H1 (cell line): ENCODE measurements around the gene MYOM3.

Experiments used
- EZH2 ChIP-seq: fragments of 200-600 bp; sonication (generic); IDR thresholded peaks from 2 replicates; pipeline ENCODE4 v1.7.1; 2012; ENCODE audit warnings: low read depth, mild to moderate bottlenecking, moderate library complexity, low read length, inconsistent platforms; ENCODE audit not compliant: severe bottlenecking
- GABPA ChIP-seq: IDR thresholded peaks from 2 replicates; pipeline ENCODE4 v1.6.1; 2011; ENCODE audit warnings: mild to moderate bottlenecking, low read length, moderate library complexity, borderline replicate concordance; ENCODE audit not compliant: insufficient read depth
- POLR2A ChIP-seq, 2 experiments: IDR thresholded peaks; 1 replicate in 1 of 2; 2 replicates in 1 of 2; pipeline ENCODE4 v1.6.1; 2011; ENCODE audit warnings: low read depth in 2 of 2, low read length in 2 of 2, mild to moderate bottlenecking in 2 of 2; ENCODE audit errors: control extremely low read depth in 1 of 2
- TAF1 ChIP-seq: IDR thresholded peaks from 2 replicates; pipeline ENCODE4 v1.6.1; 2011; ENCODE audit warnings: mild to moderate bottlenecking, low read depth, low read length
- TF ChIP-seq, protein P1 (sequence below), 3 experiments: IDR thresholded peaks; 1 replicate in 2 of 3; 2 replicates in 1 of 3; pipeline versions ENCODE4 v1.5.1 to v1.6.1; 2011; ENCODE audit warnings: low read length in 3 of 3, mild to moderate bottlenecking in 3 of 3, inconsistent platforms in 2 of 3, low read depth in 1 of 3, moderate library complexity in 1 of 3; ENCODE audit not compliant: insufficient read depth in 1 of 3; ENCODE audit errors: control extremely low read depth in 1 of 3

DNA sequence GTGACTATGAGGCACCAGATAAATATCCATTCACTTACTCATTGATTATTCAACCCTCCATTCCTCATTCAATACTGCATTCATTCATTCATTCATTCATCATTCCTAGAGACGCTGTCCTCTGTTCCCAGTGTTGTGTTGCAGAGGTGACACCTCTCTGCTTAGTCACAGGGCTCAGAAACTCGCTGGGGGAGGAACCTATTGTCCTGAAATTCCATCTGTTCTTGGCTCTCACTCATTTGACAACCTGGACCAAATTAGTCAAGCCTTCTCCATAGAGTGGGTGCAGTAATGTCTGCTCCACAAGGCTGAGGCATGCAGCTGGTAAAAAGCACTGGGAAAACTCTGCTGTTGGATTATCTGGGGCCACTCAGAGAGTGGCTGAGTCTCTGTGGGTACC, 49.7 kb downstream of the MYOM3 start:
- TF ChIP-seq, protein P1, sequence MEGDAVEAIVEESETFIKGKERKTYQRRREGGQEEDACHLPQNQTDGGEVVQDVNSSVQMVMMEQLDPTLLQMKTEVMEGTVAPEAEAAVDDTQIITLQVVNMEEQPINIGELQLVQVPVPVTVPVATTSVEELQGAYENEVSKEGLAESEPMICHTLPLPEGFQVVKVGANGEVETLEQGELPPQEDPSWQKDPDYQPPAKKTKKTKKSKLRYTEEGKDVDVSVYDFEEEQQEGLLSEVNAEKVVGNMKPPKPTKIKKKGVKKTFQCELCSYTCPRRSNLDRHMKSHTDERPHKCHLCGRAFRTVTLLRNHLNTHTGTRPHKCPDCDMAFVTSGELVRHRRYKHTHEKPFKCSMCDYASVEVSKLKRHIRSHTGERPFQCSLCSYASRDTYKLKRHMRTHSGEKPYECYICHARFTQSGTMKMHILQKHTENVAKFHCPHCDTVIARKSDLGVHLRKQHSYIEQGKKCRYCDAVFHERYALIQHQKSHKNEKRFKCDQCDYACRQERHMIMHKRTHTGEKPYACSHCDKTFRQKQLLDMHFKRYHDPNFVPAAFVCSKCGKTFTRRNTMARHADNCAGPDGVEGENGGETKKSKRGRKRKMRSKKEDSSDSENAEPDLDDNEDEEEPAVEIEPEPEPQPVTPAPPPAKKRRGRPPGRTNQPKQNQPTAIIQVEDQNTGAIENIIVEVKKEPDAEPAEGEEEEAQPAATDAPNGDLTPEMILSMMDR (IDR thresholded peaks at IDR 0.05; ENCODE audit: control extremely low read depth in 1 of 3, insufficient read depth in 1 of 3, low read depth in 1 of 3, low read length in 3 of 3), result no peak
- TF ChIP-seq EZH2 (no peak), POLR2A (IDR thresholded peaks at IDR 0.05; ENCODE audit: control extremely low read depth in 1 of 2, low read depth in 2 of 2, low read length in 2 of 2) (no peak), TAF1 (no peak), GABPA (no peak)
